GM21515 (cell line): ENCODE data around the gene MSX1.

Source experiments
- ATAC-seq: cut with Tn5 transposase; IDR thresholded peaks from one replicate; pipeline ENCODE4 v1.9.1; 2021; ENCODE audit not compliant: unreplicated experiment

MSX1 gene

DNA sequence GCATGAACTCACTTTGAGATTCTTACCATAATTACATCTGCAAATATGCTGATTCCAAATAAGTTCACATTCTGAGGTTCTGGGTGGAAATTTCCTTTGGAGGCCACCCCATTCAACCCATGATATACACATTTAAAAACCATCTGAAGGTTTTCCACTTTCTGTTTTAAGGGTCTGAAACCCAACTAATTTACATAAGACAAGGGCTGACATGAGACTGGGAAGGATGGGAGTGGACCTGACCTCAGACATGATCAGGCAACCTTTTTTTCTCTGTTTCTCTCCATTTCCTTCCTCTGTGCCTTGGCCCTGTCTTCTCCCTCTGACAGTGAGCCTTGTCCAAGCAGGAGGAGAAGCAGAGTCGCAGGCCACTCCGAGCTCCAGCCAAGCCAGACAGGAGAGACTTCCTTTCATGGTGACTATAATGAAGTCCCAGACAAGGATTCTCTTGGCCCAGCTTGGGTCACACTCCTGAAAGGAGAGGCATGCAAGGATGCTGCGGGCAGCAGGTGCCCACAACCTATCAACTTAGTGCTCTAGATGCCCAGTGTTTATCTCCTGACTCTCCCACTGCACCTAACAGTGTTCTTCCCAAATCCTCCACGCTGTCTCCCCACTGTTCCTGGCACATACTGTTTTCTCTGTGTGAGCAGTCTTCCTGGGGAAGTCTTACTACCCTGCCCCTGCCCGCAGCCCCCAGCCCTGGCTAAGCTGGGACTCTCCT, 39.9 kb downstream of the MSX1 start:
- no peak for ATAC-seq

DNA sequence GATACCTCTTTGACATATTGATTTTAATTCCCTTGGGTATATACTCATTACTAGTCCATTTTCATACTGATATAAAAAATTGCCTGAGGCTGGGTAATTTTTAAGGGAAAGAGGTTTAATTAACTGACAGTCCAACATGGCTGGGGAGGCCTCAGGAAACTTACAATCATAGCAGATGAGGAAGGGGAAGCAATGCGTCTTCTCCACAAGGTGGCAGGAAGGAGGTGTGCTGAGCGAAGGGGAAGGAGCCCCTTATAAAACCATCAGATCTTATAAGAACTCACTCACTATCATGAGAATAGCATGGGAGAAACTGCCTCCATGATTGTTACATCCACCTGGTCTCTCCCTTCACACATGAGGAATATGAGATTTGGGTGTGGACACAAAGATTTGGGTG, 42.4 kb downstream of the MSX1 start:
- no peak for ATAC-seq

DNA sequence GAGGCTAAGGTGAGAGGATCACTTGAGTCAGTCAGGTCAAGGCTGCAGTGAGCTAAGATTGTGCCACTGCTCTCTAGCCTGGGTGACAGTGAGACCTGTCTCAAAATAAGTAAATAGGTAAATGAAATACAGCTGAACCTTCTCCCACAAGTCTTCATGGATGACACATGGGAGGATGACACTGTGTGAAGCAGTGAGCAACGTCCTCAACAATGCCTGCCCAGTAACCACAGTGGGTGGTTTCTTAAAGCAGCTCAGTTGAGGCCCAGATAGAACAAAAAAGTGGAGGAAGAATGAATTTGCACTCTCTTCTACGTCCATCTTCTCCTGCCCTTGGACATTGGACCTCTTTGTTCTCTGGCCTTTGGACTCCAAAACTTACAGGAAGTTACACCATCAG, 52.7 kb downstream of the MSX1 start:
- no peak for ATAC-seq

DNA sequence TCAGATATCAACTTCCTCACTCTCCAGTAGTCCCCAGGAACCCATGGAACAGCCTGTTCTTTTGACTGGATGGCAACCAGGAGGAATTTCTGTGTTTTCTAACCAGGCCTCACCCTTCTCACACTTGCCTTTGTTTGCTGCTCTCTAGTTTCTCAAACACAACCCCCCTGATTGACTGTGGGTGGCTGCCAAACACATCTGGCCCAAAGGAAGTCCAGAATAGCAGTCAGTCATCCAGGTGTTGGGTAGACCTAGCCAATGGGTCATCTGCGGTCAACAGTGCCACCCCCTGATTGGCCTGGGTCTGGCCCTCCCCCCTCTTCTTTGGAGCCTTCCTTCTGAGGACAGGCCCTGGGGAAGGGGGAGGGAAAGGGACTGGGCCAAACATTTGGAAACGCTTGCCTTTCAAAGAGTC, 53.7 kb downstream of the MSX1 start:
- no peak for ATAC-seq
